Measurements from ENCODE around the gene BCL10. TPM values are rescaled to one million over a fixed set of nuclear protein-coding genes. Genes with fewer than 3 reads are reported as not detected.

The BCL10 gene
- polyA plus RNA-seq, 1 donor (not counting 4 experiments of a cell fraction or from before 2014, with no cell fraction given), result 22.4 TPM

GRCh38 chr1:85311818-85312217 is 35.4 kb upstream of the BCL10 start:
- Histone ChIP-seq H3K27me3 (ENCODE audit: control insufficient read depth, extremely low read depth, insufficient read depth, low read length) (no peaks in the 10 kb centered on the region), H2AFZ (ENCODE audit: control insufficient read depth, low read length) (no peak overlapping the region), H3K4me1 (ENCODE audit: control insufficient read depth, extremely low read depth, insufficient read depth, low read length) (peaks cover 51% of the 10 kb centered on the region), H3K4me3 (ENCODE audit: control insufficient read depth in 2 of 3, extremely low read depth in 1 of 3, insufficient read depth in 2 of 3, low read depth in 1 of 3, low read length in 3 of 3) (no peak overlapping the region), H4K20me1 (ENCODE audit: control insufficient read depth, extremely low read depth, insufficient read depth, low read length) (no peaks in the 10 kb centered on the region), H3K27ac (ENCODE audit: control insufficient read depth, insufficient read depth, low read length) (no peak overlapping the region), H3K9ac (ENCODE audit: control insufficient read depth, extremely low read depth, insufficient read depth, low read length) (no peak overlapping the region), H3K79me2 (ENCODE audit: control insufficient read depth, insufficient read depth, low read length) (no peaks in the 10 kb centered on the region), H3K4me2 (ENCODE audit: control insufficient read depth, extremely low read depth, insufficient read depth, low read depth, low read length) (no peak overlapping the region), H3K9me3 (ENCODE audit: control insufficient read depth, low read depth, low read length) (no peaks in the 10 kb centered on the region), H3K9me1 (ENCODE audit: control insufficient read depth, extremely low read depth, insufficient read depth, low read length) (no peaks in the 10 kb centered on the region), H3K36me3 (ENCODE audit: control insufficient read depth in 2 of 2, extremely low read depth in 1 of 2, insufficient read depth in 2 of 2, low read length in 2 of 2) (no peaks in the 10 kb centered on the region)
- dilution Hi-C loops (cut with MboI; ENCODE audit: extremely low pct_ligation_motif_present, low sequenced_read_pairs), result no loop called here
- FAIRE-seq, result no peak
- DNase-seq (ENCODE audit: low read depth, low spot score), result no peak
- TF ChIP-seq EZH2 (IDR thresholded peaks at IDR 0.05; ENCODE audit: low read length) (no peak), CTCF (optimal IDR thresholded peaks at IDR 0.05 in 1 of 3, IDR thresholded peaks at IDR 0.05 in 1 of 3, conservative IDR thresholded peaks at IDR 0.05 in 1 of 3; ENCODE audit: extremely low read depth in 1 of 3, insufficient read depth in 2 of 3, low read length in 3 of 3) (no peak)

- H3K27me3 ChIP-seq (ENCODE audit: control insufficient read depth, extremely low read depth, insufficient read depth, low read length), result no peaks in the 10 kb centered on the region
- no peaks in the 10 kb centered on the region for H3K79me2 ChIP-seq (ENCODE audit: control insufficient read depth, insufficient read depth, low read length)
- TF ChIP-seq CTCF (optimal IDR thresholded peaks at IDR 0.05 in 1 of 3, IDR thresholded peaks at IDR 0.05 in 1 of 3, conservative IDR thresholded peaks at IDR 0.05 in 1 of 3; ENCODE audit: extremely low read depth in 1 of 3, insufficient read depth in 2 of 3, low read length in 3 of 3) (no peak), EZH2 (IDR thresholded peaks at IDR 0.05; ENCODE audit: low read length) (no peak)
- H3K9ac ChIP-seq (ENCODE audit: control insufficient read depth, extremely low read depth, insufficient read depth, low read length), result no peak overlapping the region
- H3K4me3 ChIP-seq (ENCODE audit: control insufficient read depth in 2 of 3, extremely low read depth in 1 of 3, insufficient read depth in 2 of 3, low read depth in 1 of 3, low read length in 3 of 3), result no peak overlapping the region
- dilution Hi-C loops (cut with MboI; ENCODE audit: extremely low pct_ligation_motif_present, low sequenced_read_pairs), result no loop called here
- DNase-seq (ENCODE audit: low read depth, low spot score), result no peak
- no peak overlapping the region for H3K27ac ChIP-seq (ENCODE audit: control insufficient read depth, insufficient read depth, low read length)
- H3K9me3 ChIP-seq (ENCODE audit: control insufficient read depth, low read depth, low read length), result no peaks in the 10 kb centered on the region
- no peak overlapping the region for H2AFZ ChIP-seq (ENCODE audit: control insufficient read depth, low read length)
- no peaks in the 10 kb centered on the region for H3K9me1 ChIP-seq (ENCODE audit: control insufficient read depth, extremely low read depth, insufficient read depth, low read length)
- no peaks in the 10 kb centered on the region for H4K20me1 ChIP-seq (ENCODE audit: control insufficient read depth, extremely low read depth, insufficient read depth, low read length)
- FAIRE-seq, result no peak
- H3K4me1 ChIP-seq (ENCODE audit: control insufficient read depth, extremely low read depth, insufficient read depth, low read length), result peaks cover 27% of the 10 kb centered on the region
- H3K4me2 ChIP-seq (ENCODE audit: control insufficient read depth, extremely low read depth, insufficient read depth, low read depth, low read length), result no peak overlapping the region
- no peaks in the 10 kb centered on the region for H3K36me3 ChIP-seq (ENCODE audit: control insufficient read depth in 2 of 2, extremely low read depth in 1 of 2, insufficient read depth in 2 of 2, low read length in 2 of 2)
Observed at GRCh38 chr1:85308833-85309350, 32.5 kb upstream of the BCL10 start.

All from keratinocyte (primary cell).